OCI-LY3 (cell line): ENCODE measurements around the gene FDXR.

ENCODE experiments used
- H2AFZ ChIP-seq: fragments of 200-600, 300-600 bp; shearing (Covaris generic); 2 replicates; pipeline ENCODE4 v1.6.0; 2014; ENCODE audit warnings: antibody characterized with exemption, low read depth, low read length
- H3K27ac ChIP-seq: fragments of 200-600, 300-600 bp; sonication (generic); 2 replicates; pipeline ENCODE4 v1.5.1; 2014; ENCODE audit warnings: mild to moderate bottlenecking, low read length, moderate library complexity, mixed read lengths
- H3K27me3 ChIP-seq: fragments of 200-600, 300-600 bp; sonication (generic); 2 replicates; pipeline ENCODE4 v1.6.1; 2014; ENCODE audit warnings: low read depth, low read length, mixed read lengths
- H3K36me3 ChIP-seq: fragments of 200-600, 300-600 bp; sonication (generic); replicated peaks from 2 replicates; pipeline ENCODE3; 2014; ENCODE audit warnings: low read depth, low read length, mixed read lengths
- H3K4me1 ChIP-seq: fragments of 300-600, 200-600 bp; sonication (generic); 2 replicates; pipeline ENCODE4 v1.6.1; 2014; ENCODE audit warnings: low read length, mixed read lengths
- H3K4me2 ChIP-seq: fragments of 200-600, 300-600 bp; sonication (generic); 2 replicates; pipeline ENCODE4 v1.6.1; 2014; ENCODE audit warnings: low read length, mixed read lengths
- H3K4me3 ChIP-seq: fragments of 300-600, 200-600 bp; sonication (generic); 2 replicates; pipeline ENCODE4 v1.5.1; 2014; ENCODE audit warnings: antibody characterized with exemption, mild to moderate bottlenecking, low read length, moderate library complexity
- H3K79me2 ChIP-seq: fragments of 300-600, 200-600 bp; shearing (Covaris generic); 2 replicates; pipeline ENCODE4 v1.6.1; 2014; ENCODE audit warnings: mild to moderate bottlenecking, low read length, mixed read lengths
- H3K9ac ChIP-seq: fragments of 300-600, 200-600 bp; shearing (Covaris generic); 2 replicates; pipeline ENCODE4 v1.6.0; 2014; ENCODE audit warnings: mild to moderate bottlenecking, low read length, moderate library complexity
- H3K9me3 ChIP-seq: fragments of 200-600, 300-600 bp; shearing (Covaris generic); 2 replicates; pipeline ENCODE4 v1.6.1; 2014; ENCODE audit warnings: low read length, mixed read lengths; ENCODE audit not compliant: insufficient read depth
- H4K20me1 ChIP-seq: fragments of 200-600, 300-600 bp; sonication (generic); 2 replicates; pipeline ENCODE4 v1.6.1; 2016; ENCODE audit warnings: low read length, mixed read lengths; ENCODE audit not compliant: insufficient read depth
- EZH2phosphoT487 ChIP-seq: fragments of 200-600 bp; shearing (Covaris generic); IDR thresholded peaks from 2 replicates; pipeline ENCODE4 v1.6.1; 2018; ENCODE audit warnings: antibody characterized with exemption, mixed run types, low read depth
- TF ChIP-seq, protein P1 (sequence below): fragments of 200-600, 300-600 bp; sonication (generic); IDR thresholded peaks from 2 replicates; pipeline ENCODE4 v1.5.1; 2014; ENCODE audit warnings: antibody characterized with exemption, low read length, low read depth

Gene FDXR, protein sequence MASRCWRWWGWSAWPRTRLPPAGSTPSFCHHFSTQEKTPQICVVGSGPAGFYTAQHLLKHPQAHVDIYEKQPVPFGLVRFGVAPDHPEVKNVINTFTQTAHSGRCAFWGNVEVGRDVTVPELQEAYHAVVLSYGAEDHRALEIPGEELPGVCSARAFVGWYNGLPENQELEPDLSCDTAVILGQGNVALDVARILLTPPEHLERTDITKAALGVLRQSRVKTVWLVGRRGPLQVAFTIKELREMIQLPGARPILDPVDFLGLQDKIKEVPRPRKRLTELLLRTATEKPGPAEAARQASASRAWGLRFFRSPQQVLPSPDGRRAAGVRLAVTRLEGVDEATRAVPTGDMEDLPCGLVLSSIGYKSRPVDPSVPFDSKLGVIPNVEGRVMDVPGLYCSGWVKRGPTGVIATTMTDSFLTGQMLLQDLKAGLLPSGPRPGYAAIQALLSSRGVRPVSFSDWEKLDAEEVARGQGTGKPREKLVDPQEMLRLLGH

DNA sequence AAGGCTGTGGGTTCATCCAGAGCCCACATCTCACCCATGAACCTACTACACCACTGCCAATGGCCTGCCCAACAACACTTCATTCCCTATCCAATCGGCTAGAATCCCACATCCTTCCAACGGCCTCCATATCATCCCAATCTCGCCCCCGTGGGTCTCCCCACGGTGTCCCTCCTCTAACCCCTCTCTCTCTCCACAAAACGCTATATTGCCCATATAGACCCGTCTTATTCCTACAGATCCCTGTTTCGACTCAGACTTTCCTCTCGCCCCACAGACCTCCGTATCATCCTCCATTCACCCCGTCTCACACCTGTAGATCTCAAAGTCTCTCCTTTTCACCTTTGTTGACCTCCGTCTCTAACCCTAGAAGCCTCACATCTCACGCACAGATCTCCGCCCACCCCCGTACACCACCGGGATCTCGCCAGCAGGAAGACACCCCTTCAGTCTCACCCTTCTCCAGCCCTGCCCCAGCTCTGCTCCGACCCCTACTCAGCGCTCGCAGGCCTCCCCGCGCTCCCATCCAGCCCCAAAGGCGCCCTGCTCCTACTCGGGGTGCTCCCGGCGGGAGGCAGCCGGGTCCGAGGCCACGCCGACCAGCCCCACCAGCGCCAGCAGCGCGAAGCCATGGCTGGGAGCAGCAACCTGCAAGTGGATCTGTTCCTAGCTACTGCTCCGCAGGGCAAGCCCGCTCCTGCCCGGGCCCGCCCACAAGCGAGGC lies at the start of gene FDXR:
Gene FDXR, minus strand, starts transcription at position 682 of the 724 bp plus-strand sequence. Its CDS starts 50 bp downstream, at position 632.
- peak within 1 kb of the TSS; percentile 69 for H3K27ac ChIP-seq

DNA sequence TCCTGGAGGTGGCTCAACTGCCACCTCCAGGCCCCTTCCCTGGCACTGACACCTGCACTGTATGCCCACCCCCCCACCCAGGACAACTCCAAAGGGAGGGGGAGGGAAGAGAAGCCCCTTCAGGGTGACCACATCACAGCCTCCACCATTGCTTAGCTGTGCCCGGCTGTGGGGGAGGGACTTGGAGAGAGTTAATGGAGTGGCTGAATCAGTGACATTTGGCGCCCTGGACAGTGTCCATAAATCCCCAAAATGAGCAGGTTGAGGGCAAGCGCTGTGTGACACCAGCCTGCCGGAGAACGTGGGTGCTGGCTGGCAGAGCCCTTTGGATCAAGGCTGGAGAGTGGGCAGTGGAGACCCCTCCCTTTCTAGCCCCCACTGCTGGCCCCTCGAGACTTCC lies 49.4 kb upstream of the FDXR start:
- Histone ChIP-seq H3K9ac (no peak overlapping the region), H4K20me1 (no peaks in the 10 kb centered on the region), H3K4me1 (no peaks in the 10 kb centered on the region), H3K27me3 (no peaks in the 10 kb centered on the region), H3K27ac (no peak overlapping the region), H3K9me3 (no peaks in the 10 kb centered on the region), H3K4me2 (no peak overlapping the region), H2AFZ (no peak overlapping the region), H3K4me3 (no peak overlapping the region), H3K36me3 (no peaks in the 10 kb centered on the region), H3K79me2 (no peaks in the 10 kb centered on the region)
- TF ChIP-seq, protein P1, sequence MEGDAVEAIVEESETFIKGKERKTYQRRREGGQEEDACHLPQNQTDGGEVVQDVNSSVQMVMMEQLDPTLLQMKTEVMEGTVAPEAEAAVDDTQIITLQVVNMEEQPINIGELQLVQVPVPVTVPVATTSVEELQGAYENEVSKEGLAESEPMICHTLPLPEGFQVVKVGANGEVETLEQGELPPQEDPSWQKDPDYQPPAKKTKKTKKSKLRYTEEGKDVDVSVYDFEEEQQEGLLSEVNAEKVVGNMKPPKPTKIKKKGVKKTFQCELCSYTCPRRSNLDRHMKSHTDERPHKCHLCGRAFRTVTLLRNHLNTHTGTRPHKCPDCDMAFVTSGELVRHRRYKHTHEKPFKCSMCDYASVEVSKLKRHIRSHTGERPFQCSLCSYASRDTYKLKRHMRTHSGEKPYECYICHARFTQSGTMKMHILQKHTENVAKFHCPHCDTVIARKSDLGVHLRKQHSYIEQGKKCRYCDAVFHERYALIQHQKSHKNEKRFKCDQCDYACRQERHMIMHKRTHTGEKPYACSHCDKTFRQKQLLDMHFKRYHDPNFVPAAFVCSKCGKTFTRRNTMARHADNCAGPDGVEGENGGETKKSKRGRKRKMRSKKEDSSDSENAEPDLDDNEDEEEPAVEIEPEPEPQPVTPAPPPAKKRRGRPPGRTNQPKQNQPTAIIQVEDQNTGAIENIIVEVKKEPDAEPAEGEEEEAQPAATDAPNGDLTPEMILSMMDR = no peak
- no peak for TF ChIP-seq EZH2phosphoT487

More for the DNA sequence above, at the start of gene FDXR:
- Histone ChIP-seq H2AFZ (peak within 1 kb of the TSS; percentile 66), H3K36me3 (peaks cover 3% of the 10 kb centered on the region), H4K20me1 (no peaks in the 10 kb centered on the region), H3K9ac (peak within 1 kb of the TSS; percentile 91), H3K79me2 (no peaks in the 10 kb centered on the region), H3K4me3 (peak within 1 kb of the TSS; percentile 94), H3K4me1 (peaks cover 21% of the 10 kb centered on the region; the same call in 1 of the 2 replicates), H3K4me2 (peak within 1 kb of the TSS; percentile 93), H3K9me3 (no peaks in the 10 kb centered on the region), H3K27me3 (no peaks in the 10 kb centered on the region)
- TF ChIP-seq, protein P1 = no peak
- no peak for TF ChIP-seq EZH2phosphoT487

DNA sequence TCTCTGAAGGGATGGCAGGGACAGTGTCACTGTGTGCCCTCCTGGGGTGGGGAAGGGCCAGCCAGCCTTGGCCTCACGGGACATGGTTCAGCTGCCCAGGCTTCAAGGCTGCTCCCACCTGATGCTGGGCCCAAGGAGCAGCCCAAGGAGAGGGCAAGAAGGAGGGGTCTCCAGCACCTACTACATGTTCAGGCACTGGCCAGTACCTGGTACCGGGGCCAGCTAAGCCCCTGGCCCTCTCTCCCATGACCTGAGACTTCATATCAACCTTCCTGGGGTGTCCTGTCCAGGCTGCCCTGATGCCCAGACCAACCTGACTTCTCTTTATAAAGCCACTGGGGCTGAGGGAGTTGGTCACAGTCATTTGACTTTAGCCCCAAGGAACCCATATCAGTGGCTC lies 49.0 kb upstream of the FDXR start:
- H3K27me3 ChIP-seq = no peaks in the 10 kb centered on the region
- no peaks in the 10 kb centered on the region for H4K20me1 ChIP-seq

More for the DNA sequence above, 49.0 kb upstream of the FDXR start:
- no peak overlapping the region for H3K4me3 ChIP-seq
- no peak overlapping the region for H2AFZ ChIP-seq
- no peaks in the 10 kb centered on the region for H3K4me1 ChIP-seq
- no peak overlapping the region for H3K4me2 ChIP-seq
- H3K36me3 ChIP-seq = no peaks in the 10 kb centered on the region
- TF ChIP-seq EZH2phosphoT487 = no peak
- TF ChIP-seq, protein P1 = no peak
- no peak overlapping the region for H3K9ac ChIP-seq
- no peaks in the 10 kb centered on the region for H3K79me2 ChIP-seq
- no peak overlapping the region for H3K27ac ChIP-seq
- H3K9me3 ChIP-seq = no peaks in the 10 kb centered on the region
